HCT116 (cell line): ENCODE data around the gene DPYD. TPM values are rescaled to one million over a fixed set of nuclear protein-coding genes. Genes with fewer than 3 reads are reported as not detected.

Source experiments
- ATAC-seq: fragments of 200-7000 bp; cut with Tn5 transposase; 2 replicates; pipeline ENCODE4 v1.9.1; 2020; ENCODE audit warnings: mild to moderate bottlenecking, moderate library complexity
- BruUV-seq: library from RNA; stranded (reverse); fragments of 400-500 nt; replicated peaks from 2 replicates; lab custom pipeline; 2021; lab: Mats Ljungman, UMichigan
- CTCF ChIA-PET: fragments of 300-600 bp; sonication (Branson Sonifier 250); formaldehyde crosslinking; loops from one replicate; lab custom pipeline; 2021; ENCODE audit warnings: antibody characterized with exemption; lab: Charles Lee
- POLR2A ChIA-PET: fragments of 300-600, 350-600 bp; sonication (Branson Sonifier 250); formaldehyde crosslinking; loops from one replicate; lab custom pipeline; 2021; ENCODE audit warnings: antibody characterized with exemption; lab: Charles Lee
- RAD21 ChIA-PET, 2 experiments: fragments of 300-600 bp; sonication (Branson Sonifier 250); formaldehyde crosslinking; loops; one replicate each; lab custom pipeline; 2023; ENCODE audit warnings: low total read pairs in 2 of 2; ENCODE audit not compliant: uncharacterized antibody in 2 of 2, unreplicated experiment in 2 of 2, low non-redundant PET in 1 of 2; lab: Charles Lee
- DNase-seq: peaks from one replicate; pipeline ENCODE4 v3.0.0-alpha.2; 2010; ENCODE audit warnings: low read depth, low spot score
- H2AFZ ChIP-seq: fragments of 200-600 bp; shearing (Covaris generic), sonication (generic); 2 replicates; pipeline ENCODE4 v1.6.1; 2017; ENCODE audit warnings: low read depth, mixed run types, mixed read lengths, antibody characterized with exemption, low read length; ENCODE audit not compliant: poor library complexity, severe bottlenecking
- H3K27ac ChIP-seq: 2 replicates; pipeline ENCODE4 v1.5.1; 2012; ENCODE audit warnings: low read depth, low read length
- H3K27me3 ChIP-seq: fragments of 200-600 bp; sonication (generic); 2 replicates; pipeline ENCODE4 v1.6.1; 2016; ENCODE audit warnings: mixed run types, low read length, mixed read lengths; ENCODE audit not compliant: insufficient read depth
- H3K36me3 ChIP-seq, 2 experiments: fragments of 200-500 bp in 1 of 2; fragments of 200-600 bp in 1 of 2; sonication (Bioruptor generic) in 1 of 2; sonication (generic) in 1 of 2; 2 replicates each; pipeline versions ENCODE4 v1.5.1 to v1.6.1; 2014 to 2016; ENCODE audit warnings: low read length in 2 of 2, inconsistent platforms in 1 of 2, mixed read lengths in 1 of 2, mixed run types in 1 of 2; ENCODE audit not compliant: insufficient read depth in 2 of 2, control insufficient read depth in 1 of 2
- H3K4me1 ChIP-seq, 2 experiments: fragments of 200-600 bp in 1 of 2; sonication (generic) in 1 of 2; 2 replicates each; pipeline versions ENCODE4 v1.5.1 to v1.6.1; 2012 to 2017; ENCODE audit warnings: low read length in 2 of 2, inconsistent platforms in 1 of 2, mild to moderate bottlenecking in 1 of 2, mixed read lengths in 1 of 2, mixed run types in 1 of 2, moderate library complexity in 1 of 2; ENCODE audit not compliant: insufficient read depth in 2 of 2, control insufficient read depth in 1 of 2
- H3K4me2 ChIP-seq: fragments of 200-600 bp; sonication (generic); 2 replicates; pipeline ENCODE4 v1.6.1; 2017; ENCODE audit warnings: mixed run types, low read length, mixed read lengths
- H3K4me3 ChIP-seq, 2 experiments: fragments of 200-600 bp in 1 of 2; sonication (generic) in 1 of 2; replicated peaks in 1 of 2; 2 replicates each; pipeline ENCODE4 v1.5.1; 2011 to 2016; ENCODE audit warnings: low read length in 2 of 2, control low read depth in 1 of 2, low read depth in 1 of 2, mild to moderate bottlenecking in 1 of 2, mixed read lengths in 1 of 2, mixed run types in 1 of 2
- H3K79me2 ChIP-seq: fragments of 200-600 bp; sonication (generic); 2 replicates; pipeline ENCODE4 v1.6.1; 2017; ENCODE audit warnings: mild to moderate bottlenecking, mixed run types, low read length, moderate library complexity, mixed read lengths; ENCODE audit not compliant: insufficient read depth
- H3K9ac ChIP-seq: fragments of 200-600 bp; sonication (generic); 2 replicates; pipeline ENCODE4 v1.6.1; 2016; ENCODE audit warnings: low read length, mixed read lengths
- H3K9me2 ChIP-seq: fragments of 200-600 bp; sonication (generic), shearing (Covaris generic); 2 replicates; pipeline ENCODE4 v1.6.1; 2017; ENCODE audit warnings: mixed run types, mild to moderate bottlenecking, moderate library complexity; ENCODE audit not compliant: insufficient read depth
- H3K9me3 ChIP-seq, 2 experiments: fragments of 200-500 bp in 1 of 2; fragments of 200-600 bp in 1 of 2; sonication (Bioruptor generic) in 1 of 2; sonication (generic) in 1 of 2; 2 replicates each; pipeline ENCODE4 v1.6.1; 2014 to 2017; ENCODE audit warnings: low read length in 2 of 2, mixed read lengths in 2 of 2, inconsistent platforms in 1 of 2, low read depth in 1 of 2, mild to moderate bottlenecking in 1 of 2, mixed run types in 1 of 2, moderate library complexity in 1 of 2; ENCODE audit not compliant: control insufficient read depth in 1 of 2, insufficient read depth in 1 of 2
- H4K20me1 ChIP-seq: fragments of 200-600 bp; sonication (generic), shearing (Covaris generic); 2 replicates; pipeline ENCODE4 v1.6.1; 2017; ENCODE audit warnings: mixed run types, mild to moderate bottlenecking, moderate library complexity; ENCODE audit not compliant: insufficient read depth
- EZH2 ChIP-seq: fragments of 200-600 bp; sonication (generic); IDR thresholded peaks from 2 replicates; pipeline ENCODE4 v1.6.1; 2017; ENCODE audit warnings: antibody characterized with exemption, mixed run types
- FOSL1 ChIP-seq: IDR thresholded peaks from 2 replicates; pipeline ENCODE4 v1.6.1; 2012; ENCODE audit warnings: low read depth
- MAX ChIP-seq: IDR thresholded peaks from 2 replicates; pipeline ENCODE4 v1.6.1; 2012
- POLR2A ChIP-seq: IDR thresholded peaks from 2 replicates; pipeline ENCODE4 v1.7.0; 2011; ENCODE audit warnings: borderline replicate concordance; ENCODE audit not compliant: insufficient read depth, insufficient read length; ENCODE audit errors: extremely low read depth
- POLR2AphosphoS5 ChIP-seq: IDR thresholded peaks from 2 replicates; pipeline ENCODE4 v1.6.1; 2011; ENCODE audit warnings: mild to moderate bottlenecking, low read depth, low read length, moderate library complexity
- REST ChIP-seq: IDR thresholded peaks from 2 replicates; pipeline ENCODE4 v1.6.1; 2012; ENCODE audit warnings: low read depth
- SIN3A ChIP-seq: IDR thresholded peaks from 2 replicates; pipeline ENCODE4 v1.6.1; 2012; ENCODE audit warnings: low read depth
- SRF ChIP-seq: IDR thresholded peaks from 2 replicates; pipeline ENCODE4 v1.6.1; 2012; ENCODE audit warnings: low read depth
- TCF7L2 ChIP-seq: IDR thresholded peaks from 2 replicates; pipeline ENCODE4 v1.7.0; 2011; ENCODE audit warnings: borderline replicate concordance, inconsistent platforms; ENCODE audit not compliant: insufficient read depth, insufficient read length; ENCODE audit errors: extremely low read depth
- intact Hi-C: fragments of 100-400 bp; cut with micrococcal nuclease; formaldehyde crosslinking; loops from 2 replicates; pipeline ENCODE4 v1.10.0; 2022
- total RNA-seq: library from RNA; stranded (reverse); gene quantifications from one replicate; pipeline ENCODE4 v1.2.1, GENCODE V29; 2021; ENCODE audit not compliant: unreplicated experiment
- TF ChIP-seq, protein P1 (sequence below), 3 experiments: fragments of 200-600 bp in 1 of 3; sonication (generic) in 1 of 3; IDR thresholded peaks in 2 of 3; conservative IDR thresholded peaks in 1 of 3; 2 replicates each; pipeline ENCODE4 v1.5.1; 2012 to 2017; ENCODE audit warnings: low read depth in 2 of 3, low read length in 2 of 3, antibody characterized with exemption in 1 of 3, borderline replicate concordance in 1 of 3, control low read depth in 1 of 3, mild to moderate bottlenecking in 1 of 3, mixed read lengths in 1 of 3, mixed run types in 1 of 3, moderate library complexity in 1 of 3; ENCODE audit not compliant: insufficient read depth in 1 of 3

The DPYD gene
- total RNA-seq, 1 experiment from 2014 or later: 1.7 TPM

DNA sequence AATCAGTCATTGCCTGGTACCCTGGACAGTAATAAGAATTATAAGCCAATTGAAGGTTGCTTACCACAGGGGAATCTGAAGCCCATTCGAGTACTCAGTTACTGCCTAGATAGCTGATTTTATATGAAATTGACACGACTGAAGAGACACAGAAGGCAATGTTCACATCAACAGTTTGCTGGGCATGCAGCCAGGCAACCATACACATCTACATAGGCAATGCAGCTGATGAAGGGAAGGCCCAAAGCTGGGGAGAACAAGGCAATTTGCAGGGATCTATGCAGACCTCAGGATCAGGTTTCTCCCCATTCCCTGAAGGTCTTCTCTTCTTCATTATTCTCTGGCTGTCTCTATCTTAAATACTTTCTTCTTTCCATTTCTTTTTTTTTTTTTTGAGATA is 750.5 kb downstream of the DPYD start (continued):
- TF ChIP-seq, protein P1, sequence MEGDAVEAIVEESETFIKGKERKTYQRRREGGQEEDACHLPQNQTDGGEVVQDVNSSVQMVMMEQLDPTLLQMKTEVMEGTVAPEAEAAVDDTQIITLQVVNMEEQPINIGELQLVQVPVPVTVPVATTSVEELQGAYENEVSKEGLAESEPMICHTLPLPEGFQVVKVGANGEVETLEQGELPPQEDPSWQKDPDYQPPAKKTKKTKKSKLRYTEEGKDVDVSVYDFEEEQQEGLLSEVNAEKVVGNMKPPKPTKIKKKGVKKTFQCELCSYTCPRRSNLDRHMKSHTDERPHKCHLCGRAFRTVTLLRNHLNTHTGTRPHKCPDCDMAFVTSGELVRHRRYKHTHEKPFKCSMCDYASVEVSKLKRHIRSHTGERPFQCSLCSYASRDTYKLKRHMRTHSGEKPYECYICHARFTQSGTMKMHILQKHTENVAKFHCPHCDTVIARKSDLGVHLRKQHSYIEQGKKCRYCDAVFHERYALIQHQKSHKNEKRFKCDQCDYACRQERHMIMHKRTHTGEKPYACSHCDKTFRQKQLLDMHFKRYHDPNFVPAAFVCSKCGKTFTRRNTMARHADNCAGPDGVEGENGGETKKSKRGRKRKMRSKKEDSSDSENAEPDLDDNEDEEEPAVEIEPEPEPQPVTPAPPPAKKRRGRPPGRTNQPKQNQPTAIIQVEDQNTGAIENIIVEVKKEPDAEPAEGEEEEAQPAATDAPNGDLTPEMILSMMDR (IDR thresholded peaks at IDR 0.05 in 2 of 3, conservative IDR thresholded peaks at IDR 0.05 in 1 of 3; ENCODE audit: borderline replicate concordance in 1 of 3, insufficient read depth in 1 of 3, low read depth in 2 of 3, low read length in 2 of 3): no peak
- TF ChIP-seq SRF (no peak), EZH2 (no peak), POLR2A (no peak), MAX (no peak), POLR2AphosphoS5 (no peak)
- TF ChIP-seq, all 23 proteins: peak for 0

GRCh38 chr1:97168056-97168455 is 752.8 kb downstream of the DPYD start:
- TF ChIP-seq REST (no peak), FOSL1 (no peak), SIN3A (no peak), TCF7L2 (no peak)
- H3K9ac ChIP-seq: no peak overlapping the region
- H3K27ac ChIP-seq: no peak overlapping the region
- no peaks in the 10 kb centered on the region for H4K20me1 ChIP-seq
- H3K4me1 ChIP-seq: no peaks in the 10 kb centered on the region
- ChIA-PET POLR2A (no interaction called here), RAD21 (no interaction called here), CTCF (no interaction called here)
- no peak overlapping the region for H2AFZ ChIP-seq
- no peaks in the 10 kb centered on the region for H3K9me3 ChIP-seq
- no peaks in the 10 kb centered on the region for H3K36me3 ChIP-seq
- H3K4me3 ChIP-seq: no peak overlapping the region
- no peaks in the 10 kb centered on the region for H3K27me3 ChIP-seq
- DNase-seq (no peak), ATAC-seq (no peak)
- H3K9me2 ChIP-seq: no peaks in the 10 kb centered on the region
- intact Hi-C loops: no loop called here
- no peak overlapping the region for H3K4me2 ChIP-seq
- BruUV-seq: no TSS peak
- no peaks in the 10 kb centered on the region for H3K79me2 ChIP-seq
